ENCODE data around the gene CDK17. TPM values are rescaled to one million over a fixed set of nuclear protein-coding genes. Genes with fewer than 3 reads are reported as not detected.

CDK17 gene
- polyA plus RNA-seq, 1 of the 3 experiments (the other 2 are of a cell fraction): 11.7 TPM

DNA sequence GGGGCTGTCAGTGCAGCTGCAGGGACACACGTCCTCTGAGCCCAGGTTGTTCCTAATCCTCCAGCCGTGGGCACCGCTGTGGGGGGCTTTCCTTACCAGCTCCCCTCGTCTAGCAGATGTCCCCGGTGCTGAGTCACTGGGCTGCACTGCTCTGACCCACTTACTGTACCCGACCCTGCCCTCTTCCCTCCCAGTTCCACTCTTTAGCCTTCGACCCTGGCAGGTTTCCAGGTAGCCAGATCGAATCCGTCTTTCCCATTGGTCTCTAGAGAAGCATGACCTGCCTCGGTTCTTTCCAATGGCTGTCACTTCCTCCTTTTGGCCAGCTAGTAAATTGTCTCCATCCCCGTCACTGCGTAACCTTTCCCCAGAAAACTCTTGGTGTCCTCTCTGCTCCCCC, 157.6 kb downstream of the CDK17 start (continued):
- TF ChIP-seq, protein P1, sequence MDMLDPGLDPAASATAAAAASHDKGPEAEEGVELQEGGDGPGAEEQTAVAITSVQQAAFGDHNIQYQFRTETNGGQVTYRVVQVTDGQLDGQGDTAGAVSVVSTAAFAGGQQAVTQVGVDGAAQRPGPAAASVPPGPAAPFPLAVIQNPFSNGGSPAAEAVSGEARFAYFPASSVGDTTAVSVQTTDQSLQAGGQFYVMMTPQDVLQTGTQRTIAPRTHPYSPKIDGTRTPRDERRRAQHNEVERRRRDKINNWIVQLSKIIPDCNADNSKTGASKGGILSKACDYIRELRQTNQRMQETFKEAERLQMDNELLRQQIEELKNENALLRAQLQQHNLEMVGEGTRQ (IDR thresholded peaks at IDR 0.05; ENCODE audit: borderline replicate concordance, low read depth, low read length): no peak
- TF ChIP-seq EP300 (IDR thresholded peaks at IDR 0.05; ENCODE audit: borderline replicate concordance in 1 of 2, low read depth in 1 of 2, low read length in 1 of 2): no peak
- TF ChIP-seq, protein P2, sequence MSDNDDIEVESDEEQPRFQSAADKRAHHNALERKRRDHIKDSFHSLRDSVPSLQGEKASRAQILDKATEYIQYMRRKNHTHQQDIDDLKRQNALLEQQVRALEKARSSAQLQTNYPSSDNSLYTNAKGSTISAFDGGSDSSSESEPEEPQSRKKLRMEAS (IDR thresholded peaks at IDR 0.05; ENCODE audit: low read depth): no peak
- no peak for TF ChIP-seq ELF1 (IDR thresholded peaks at IDR 0.05)

DNA sequence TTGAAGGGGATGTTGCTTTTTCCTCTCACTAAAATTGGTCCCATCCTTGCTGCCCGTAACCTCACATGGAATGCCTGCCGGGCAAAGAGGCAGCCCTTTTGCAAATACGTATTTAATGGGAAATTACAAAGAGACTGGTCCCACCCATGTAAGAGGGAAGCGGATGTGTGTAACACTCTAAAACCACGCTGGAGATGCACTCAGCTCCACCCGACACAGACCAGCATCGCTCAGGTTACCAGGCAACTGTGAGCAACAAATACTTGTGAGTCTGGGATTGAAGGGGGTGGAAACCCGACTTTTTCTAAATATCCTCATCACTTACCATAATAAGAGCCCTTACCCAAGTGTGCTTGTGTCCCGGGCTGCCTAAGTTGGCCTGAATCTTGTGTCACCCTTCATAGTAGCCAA, 158.4 kb downstream of the CDK17 start:
- POLR2A ChIA-PET: no interaction called here
- Histone ChIP-seq H3K79me2 (ENCODE audit: insufficient read depth) (peaks cover 95% of the 10 kb centered on the region), H3K9me3 (no peaks in the 10 kb centered on the region), H3K4me3 (ENCODE audit: low read depth in 2 of 2, low read length in 1 of 2) (no peak overlapping the region), H3K9ac (no peak overlapping the region), H2AFZ (ENCODE audit: low read depth) (no peak overlapping the region), H3K4me1 (ENCODE audit: control insufficient read depth in 1 of 2, insufficient read depth in 2 of 2, low read depth in 1 of 2, low read length in 1 of 2) (peaks cover 33 to 55% of the 10 kb centered on the region in 2 experiments), H3K36me3 (replicated peaks in 1 of 2; ENCODE audit: control insufficient read depth in 1 of 2, insufficient read depth in 2 of 2, low read length in 1 of 2) (peaks cover 6 to 14% of the 10 kb centered on the region in 2 experiments), H3K27me3 (ENCODE audit: insufficient read depth) (no peaks in the 10 kb centered on the region), H4K20me1 (ENCODE audit: insufficient read depth) (peaks cover 87% of the 10 kb centered on the region), H3K9me2 (no peaks in the 10 kb centered on the region), H3K27ac (ENCODE audit: low read depth in 2 of 2, low read length in 1 of 2) (no peak overlapping the region; a peak in 1 of 4 replicates), H3K4me2 (no peak overlapping the region), H3F3A (replicated peaks; ENCODE audit: insufficient read depth) (peaks cover 11% of the 10 kb centered on the region)
- DNase-seq: no peak
- WGBS (ENCODE audit: low lambda C conversion rate): 90% methylated on average over 9 of the region's 9 CpGs
- CTCF ChIA-PET: interaction anchor here (1.7 to 2.0 kb wide), 2 partner anchors 26 to 159 kb away, joined by 6 to 10 read pairs; partner anchors contain the start of gene CDK17
- TF ChIP-seq, protein P1 (IDR thresholded peaks at IDR 0.05; ENCODE audit: borderline replicate concordance, low read depth, low read length): no peak
- TF ChIP-seq RFX5 (IDR thresholded peaks at IDR 0.05; ENCODE audit: low read length) (no peak), GABPA (IDR thresholded peaks at IDR 0.05; ENCODE audit: low read depth) (no peak), POLR2AphosphoS5 (IDR thresholded peaks at IDR 0.05; ENCODE audit: low read depth, low read length) (no peak), MEF2A (IDR thresholded peaks at IDR 0.05; ENCODE audit: borderline replicate concordance, low read depth) (no peak), SMC3 (IDR thresholded peaks at IDR 0.05; ENCODE audit: low read depth, low read length) (no peak), TAF1 (IDR thresholded peaks at IDR 0.05; ENCODE audit: borderline replicate concordance, low read depth, low read length) (no peak), NRF1 (IDR thresholded peaks at IDR 0.05; ENCODE audit: low read depth, low read length) (no peak), FOXM1 (IDR thresholded peaks at IDR 0.05; ENCODE audit: low read depth) (no peak), JUND (IDR thresholded peaks at IDR 0.05) (no peak), FOXJ3 (CRISPR knock-in tag; IDR thresholded peaks at IDR 0.05) (no peak), TEAD4 (IDR thresholded peaks at IDR 0.05; ENCODE audit: borderline replicate concordance, insufficient read depth) (no peak), GATA2 (CRISPR knock-in tag; IDR thresholded peaks at IDR 0.05) (no peak), EP300 (IDR thresholded peaks at IDR 0.05; ENCODE audit: borderline replicate concordance in 1 of 2, low read depth in 1 of 2, low read length in 1 of 2) (no peak)
- TF ChIP-seq, protein P3, sequence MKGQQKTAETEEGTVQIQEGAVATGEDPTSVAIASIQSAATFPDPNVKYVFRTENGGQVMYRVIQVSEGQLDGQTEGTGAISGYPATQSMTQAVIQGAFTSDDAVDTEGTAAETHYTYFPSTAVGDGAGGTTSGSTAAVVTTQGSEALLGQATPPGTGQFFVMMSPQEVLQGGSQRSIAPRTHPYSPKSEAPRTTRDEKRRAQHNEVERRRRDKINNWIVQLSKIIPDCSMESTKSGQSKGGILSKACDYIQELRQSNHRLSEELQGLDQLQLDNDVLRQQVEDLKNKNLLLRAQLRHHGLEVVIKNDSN (IDR thresholded peaks at IDR 0.05; ENCODE audit: borderline replicate concordance, low read depth): no peak
- TF ChIP-seq, protein P4, sequence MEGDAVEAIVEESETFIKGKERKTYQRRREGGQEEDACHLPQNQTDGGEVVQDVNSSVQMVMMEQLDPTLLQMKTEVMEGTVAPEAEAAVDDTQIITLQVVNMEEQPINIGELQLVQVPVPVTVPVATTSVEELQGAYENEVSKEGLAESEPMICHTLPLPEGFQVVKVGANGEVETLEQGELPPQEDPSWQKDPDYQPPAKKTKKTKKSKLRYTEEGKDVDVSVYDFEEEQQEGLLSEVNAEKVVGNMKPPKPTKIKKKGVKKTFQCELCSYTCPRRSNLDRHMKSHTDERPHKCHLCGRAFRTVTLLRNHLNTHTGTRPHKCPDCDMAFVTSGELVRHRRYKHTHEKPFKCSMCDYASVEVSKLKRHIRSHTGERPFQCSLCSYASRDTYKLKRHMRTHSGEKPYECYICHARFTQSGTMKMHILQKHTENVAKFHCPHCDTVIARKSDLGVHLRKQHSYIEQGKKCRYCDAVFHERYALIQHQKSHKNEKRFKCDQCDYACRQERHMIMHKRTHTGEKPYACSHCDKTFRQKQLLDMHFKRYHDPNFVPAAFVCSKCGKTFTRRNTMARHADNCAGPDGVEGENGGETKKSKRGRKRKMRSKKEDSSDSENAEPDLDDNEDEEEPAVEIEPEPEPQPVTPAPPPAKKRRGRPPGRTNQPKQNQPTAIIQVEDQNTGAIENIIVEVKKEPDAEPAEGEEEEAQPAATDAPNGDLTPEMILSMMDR (IDR thresholded peaks at IDR 0.05): no peak
- TF ChIP-seq, protein P5, sequence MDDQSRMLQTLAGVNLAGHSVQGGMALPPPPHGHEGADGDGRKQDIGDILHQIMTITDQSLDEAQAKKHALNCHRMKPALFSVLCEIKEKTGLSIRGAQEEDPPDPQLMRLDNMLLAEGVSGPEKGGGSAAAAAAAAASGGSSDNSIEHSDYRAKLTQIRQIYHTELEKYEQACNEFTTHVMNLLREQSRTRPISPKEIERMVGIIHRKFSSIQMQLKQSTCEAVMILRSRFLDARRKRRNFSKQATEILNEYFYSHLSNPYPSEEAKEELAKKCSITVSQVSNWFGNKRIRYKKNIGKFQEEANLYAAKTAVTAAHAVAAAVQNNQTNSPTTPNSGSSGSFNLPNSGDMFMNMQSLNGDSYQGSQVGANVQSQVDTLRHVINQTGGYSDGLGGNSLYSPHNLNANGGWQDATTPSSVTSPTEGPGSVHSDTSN (IDR thresholded peaks at IDR 0.05): no peak
- TF ChIP-seq, protein P6, sequence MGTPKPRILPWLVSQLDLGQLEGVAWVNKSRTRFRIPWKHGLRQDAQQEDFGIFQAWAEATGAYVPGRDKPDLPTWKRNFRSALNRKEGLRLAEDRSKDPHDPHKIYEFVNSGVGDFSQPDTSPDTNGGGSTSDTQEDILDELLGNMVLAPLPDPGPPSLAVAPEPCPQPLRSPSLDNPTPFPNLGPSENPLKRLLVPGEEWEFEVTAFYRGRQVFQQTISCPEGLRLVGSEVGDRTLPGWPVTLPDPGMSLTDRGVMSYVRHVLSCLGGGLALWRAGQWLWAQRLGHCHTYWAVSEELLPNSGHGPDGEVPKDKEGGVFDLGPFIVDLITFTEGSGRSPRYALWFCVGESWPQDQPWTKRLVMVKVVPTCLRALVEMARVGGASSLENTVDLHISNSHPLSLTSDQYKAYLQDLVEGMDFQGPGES (IDR thresholded peaks at IDR 0.05; ENCODE audit: low read depth, low read length): no peak
